ENCODE data around the gene ERC1. TPM values are rescaled to one million over a fixed set of nuclear protein-coding genes. Genes with fewer than 3 reads are reported as not detected.

The ERC1 gene
- total RNA-seq, 1 experiment from 2014 or later = 12.3 TPM

DNA sequence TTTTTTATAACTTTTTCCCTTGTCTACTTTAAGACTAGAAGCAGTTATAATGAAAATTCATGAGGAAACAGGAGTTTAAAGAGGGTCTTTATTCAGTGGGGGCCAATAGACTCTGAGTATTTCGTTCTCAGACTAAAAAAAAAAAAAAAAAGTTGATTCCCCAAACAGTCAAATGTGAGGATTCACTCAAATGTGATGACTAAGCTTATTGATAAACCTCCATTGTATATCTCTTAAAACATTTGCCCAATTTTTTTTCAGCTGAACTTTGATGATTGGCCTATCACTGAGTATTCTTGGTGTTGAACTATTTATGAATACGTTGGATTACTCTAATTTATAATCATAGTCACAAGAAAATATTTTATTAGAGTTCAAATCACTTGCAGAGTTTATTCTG lies 265.3 kb downstream of the ERC1 start:
- no peak overlapping the region for H3K9ac ChIP-seq (ENCODE audit: low read length)
- POLR2A ChIA-PET (ENCODE audit: unreplicated experiment) = no interaction called here
- H3K79me2 ChIP-seq (ENCODE audit: low read length) = no peaks in the 10 kb centered on the region
- no peaks in the 10 kb centered on the region for H3K27me3 ChIP-seq (ENCODE audit: low read length)
- TF ChIP-seq EZH2 (IDR thresholded peaks at IDR 0.05; ENCODE audit: low read length, unreplicated experiment) (no peak), EZH2phosphoT487 (IDR thresholded peaks at IDR 0.05; ENCODE audit: borderline replicate concordance, low read length) (no peak)
- TF ChIP-seq, protein P1, sequence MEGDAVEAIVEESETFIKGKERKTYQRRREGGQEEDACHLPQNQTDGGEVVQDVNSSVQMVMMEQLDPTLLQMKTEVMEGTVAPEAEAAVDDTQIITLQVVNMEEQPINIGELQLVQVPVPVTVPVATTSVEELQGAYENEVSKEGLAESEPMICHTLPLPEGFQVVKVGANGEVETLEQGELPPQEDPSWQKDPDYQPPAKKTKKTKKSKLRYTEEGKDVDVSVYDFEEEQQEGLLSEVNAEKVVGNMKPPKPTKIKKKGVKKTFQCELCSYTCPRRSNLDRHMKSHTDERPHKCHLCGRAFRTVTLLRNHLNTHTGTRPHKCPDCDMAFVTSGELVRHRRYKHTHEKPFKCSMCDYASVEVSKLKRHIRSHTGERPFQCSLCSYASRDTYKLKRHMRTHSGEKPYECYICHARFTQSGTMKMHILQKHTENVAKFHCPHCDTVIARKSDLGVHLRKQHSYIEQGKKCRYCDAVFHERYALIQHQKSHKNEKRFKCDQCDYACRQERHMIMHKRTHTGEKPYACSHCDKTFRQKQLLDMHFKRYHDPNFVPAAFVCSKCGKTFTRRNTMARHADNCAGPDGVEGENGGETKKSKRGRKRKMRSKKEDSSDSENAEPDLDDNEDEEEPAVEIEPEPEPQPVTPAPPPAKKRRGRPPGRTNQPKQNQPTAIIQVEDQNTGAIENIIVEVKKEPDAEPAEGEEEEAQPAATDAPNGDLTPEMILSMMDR (conservative IDR thresholded peaks at IDR 0.05; ENCODE audit: low read depth, low read length) = no peak
- H3K4me2 ChIP-seq (ENCODE audit: low read length) = no peak overlapping the region
- no peaks in the 10 kb centered on the region for H3K4me1 ChIP-seq (ENCODE audit: insufficient read depth, low read length)
- no peak overlapping the region for H3K4me3 ChIP-seq (ENCODE audit: low read length)
- no peaks in the 10 kb centered on the region for H3K9me3 ChIP-seq (ENCODE audit: low read length)
- H3K9me2 ChIP-seq (replicated peaks; ENCODE audit: low read length) = no peaks in the 10 kb centered on the region
- no peaks in the 10 kb centered on the region for H4K20me1 ChIP-seq (ENCODE audit: low read length)
- intact Hi-C loops (cut with micrococcal nuclease) = no loop called here
- H3K27ac ChIP-seq (ENCODE audit: low read length) = no peak overlapping the region
- DNase-seq = no peak
- no peaks in the 10 kb centered on the region for H3K36me3 ChIP-seq (ENCODE audit: low read depth, low read length)
- BruUV-seq (replicated peaks) = no TSS peak
- no peak overlapping the region for H2AFZ ChIP-seq (ENCODE audit: low read length)
- ATAC-seq = no peak
- CTCF ChIA-PET = no interaction called here
- H3F3A ChIP-seq (ENCODE audit: low read length, unreplicated experiment) = no peaks in the 10 kb centered on the region

DNA sequence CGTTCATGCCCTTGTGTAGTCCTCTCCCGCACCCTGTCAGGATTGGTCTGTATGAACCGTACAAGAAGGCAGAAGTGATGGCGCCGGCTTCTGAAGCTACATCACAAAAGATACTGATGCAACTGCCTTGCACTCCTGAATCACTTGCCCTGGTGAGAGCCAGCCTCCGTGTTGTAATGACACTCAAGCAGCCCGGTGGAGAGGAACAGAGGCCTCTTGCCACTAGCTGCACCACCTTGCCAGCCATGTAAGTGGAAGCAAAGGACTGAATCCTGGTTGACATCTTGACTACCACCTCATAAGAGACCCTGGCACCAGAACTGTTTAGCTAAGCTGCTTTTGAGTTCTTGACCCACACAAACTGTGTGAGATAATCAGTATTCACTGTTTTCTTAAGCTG lies 266.0 kb downstream of the ERC1 start:
- Histone ChIP-seq H4K20me1 (ENCODE audit: low read length) (no peaks in the 10 kb centered on the region), H2AFZ (ENCODE audit: low read length) (no peak overlapping the region), H3K36me3 (ENCODE audit: low read depth, low read length) (no peaks in the 10 kb centered on the region), H3K4me1 (ENCODE audit: insufficient read depth, low read length) (no peaks in the 10 kb centered on the region), H3K9me2 (replicated peaks; ENCODE audit: low read length) (no peaks in the 10 kb centered on the region), H3K79me2 (ENCODE audit: low read length) (no peaks in the 10 kb centered on the region), H3K4me2 (ENCODE audit: low read length) (no peak overlapping the region), H3F3A (ENCODE audit: low read length, unreplicated experiment) (no peaks in the 10 kb centered on the region), H3K4me3 (ENCODE audit: low read length) (no peak overlapping the region), H3K9me3 (ENCODE audit: low read length) (no peaks in the 10 kb centered on the region), H3K9ac (ENCODE audit: low read length) (no peak overlapping the region), H3K27ac (ENCODE audit: low read length) (no peak overlapping the region), H3K27me3 (ENCODE audit: low read length) (no peaks in the 10 kb centered on the region)
- intact Hi-C loops (cut with micrococcal nuclease) = no loop called here
- POLR2A ChIA-PET (ENCODE audit: unreplicated experiment) = no interaction called here
- no TSS peak for BruUV-seq (replicated peaks)
- TF ChIP-seq, protein P1 (conservative IDR thresholded peaks at IDR 0.05; ENCODE audit: low read depth, low read length) = no peak
- TF ChIP-seq EZH2phosphoT487 (IDR thresholded peaks at IDR 0.05; ENCODE audit: borderline replicate concordance, low read length) = no peak
- TF ChIP-seq EZH2 (IDR thresholded peaks at IDR 0.05; ENCODE audit: low read length, unreplicated experiment) = no peak
- CTCF ChIA-PET = no interaction called here
- DNase-seq (no peak), ATAC-seq (no peak)

DNA sequence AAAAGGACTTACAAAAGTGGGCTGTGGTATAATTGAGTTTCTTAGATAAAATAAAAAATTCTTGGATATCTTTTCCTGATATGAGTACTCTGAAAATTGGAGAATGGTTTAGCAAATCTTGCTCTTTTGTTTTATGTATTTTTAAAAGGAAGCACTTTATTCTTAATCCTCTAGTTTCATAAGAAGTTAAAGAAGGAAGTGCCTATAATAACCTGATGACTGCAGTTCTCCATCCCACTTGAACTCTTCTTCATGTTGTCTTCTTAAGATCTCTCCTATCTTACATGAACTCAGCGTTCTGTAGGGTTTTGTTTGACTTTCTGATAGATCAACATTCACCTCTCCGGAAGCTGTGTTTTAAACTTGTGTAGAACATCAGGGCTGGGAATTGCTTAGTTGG lies 271.0 kb downstream of the ERC1 start:
- H2AFZ ChIP-seq (ENCODE audit: low read length) = no peak overlapping the region
- no peaks in the 10 kb centered on the region for H3K79me2 ChIP-seq (ENCODE audit: low read length)
- H4K20me1 ChIP-seq (ENCODE audit: low read length) = no peaks in the 10 kb centered on the region
- ChIA-PET CTCF (no interaction called here), POLR2A (ENCODE audit: unreplicated experiment) (no interaction called here)
- TF ChIP-seq EZH2phosphoT487 (IDR thresholded peaks at IDR 0.05; ENCODE audit: borderline replicate concordance, low read length) (no peak), EZH2 (IDR thresholded peaks at IDR 0.05; ENCODE audit: low read length, unreplicated experiment) (no peak)
- TF ChIP-seq, protein P1 (conservative IDR thresholded peaks at IDR 0.05; ENCODE audit: low read depth, low read length) = no peak
- H3K9me2 ChIP-seq (replicated peaks; ENCODE audit: low read length) = no peaks in the 10 kb centered on the region
- no peaks in the 10 kb centered on the region for H3K4me1 ChIP-seq (ENCODE audit: insufficient read depth, low read length)
- H3K36me3 ChIP-seq (ENCODE audit: low read depth, low read length) = no peaks in the 10 kb centered on the region
- H3K9ac ChIP-seq (ENCODE audit: low read length) = no peak overlapping the region
- DNase-seq (no peak), ATAC-seq (no peak)
- intact Hi-C loops (cut with micrococcal nuclease) = no loop called here
- H3K27me3 ChIP-seq (ENCODE audit: low read length) = no peaks in the 10 kb centered on the region
- H3K4me3 ChIP-seq (ENCODE audit: low read length) = no peak overlapping the region
- H3K27ac ChIP-seq (ENCODE audit: low read length) = no peak overlapping the region
- no peak overlapping the region for H3K4me2 ChIP-seq (ENCODE audit: low read length)
- H3F3A ChIP-seq (ENCODE audit: low read length, unreplicated experiment) = no peaks in the 10 kb centered on the region
- BruUV-seq (replicated peaks) = no TSS peak
- H3K9me3 ChIP-seq (ENCODE audit: low read length) = no peaks in the 10 kb centered on the region
